OCI-LY3 (cell line): ENCODE results near the gene PROCR.

Source experiments
- H2AFZ ChIP-seq: fragments of 200-600, 300-600 bp; shearing (Covaris generic); 2 replicates; pipeline ENCODE4 v1.6.0; 2014; ENCODE audit warnings: antibody characterized with exemption, low read depth, low read length
- H3K27ac ChIP-seq: fragments of 200-600, 300-600 bp; sonication (generic); 2 replicates; pipeline ENCODE4 v1.5.1; 2014; ENCODE audit warnings: mild to moderate bottlenecking, low read length, moderate library complexity, mixed read lengths
- H3K27me3 ChIP-seq: fragments of 200-600, 300-600 bp; sonication (generic); 2 replicates; pipeline ENCODE4 v1.6.1; 2014; ENCODE audit warnings: low read depth, low read length, mixed read lengths
- H3K36me3 ChIP-seq: fragments of 200-600, 300-600 bp; sonication (generic); replicated peaks from 2 replicates; pipeline ENCODE3; 2014; ENCODE audit warnings: low read depth, low read length, mixed read lengths
- H3K4me1 ChIP-seq: fragments of 300-600, 200-600 bp; sonication (generic); 2 replicates; pipeline ENCODE4 v1.6.1; 2014; ENCODE audit warnings: low read length, mixed read lengths
- H3K4me2 ChIP-seq: fragments of 200-600, 300-600 bp; sonication (generic); 2 replicates; pipeline ENCODE4 v1.6.1; 2014; ENCODE audit warnings: low read length, mixed read lengths
- H3K4me3 ChIP-seq: fragments of 300-600, 200-600 bp; sonication (generic); 2 replicates; pipeline ENCODE4 v1.5.1; 2014; ENCODE audit warnings: antibody characterized with exemption, mild to moderate bottlenecking, low read length, moderate library complexity
- H3K79me2 ChIP-seq: fragments of 300-600, 200-600 bp; shearing (Covaris generic); 2 replicates; pipeline ENCODE4 v1.6.1; 2014; ENCODE audit warnings: mild to moderate bottlenecking, low read length, mixed read lengths
- H3K9ac ChIP-seq: fragments of 300-600, 200-600 bp; shearing (Covaris generic); 2 replicates; pipeline ENCODE4 v1.6.0; 2014; ENCODE audit warnings: mild to moderate bottlenecking, low read length, moderate library complexity
- H3K9me3 ChIP-seq: fragments of 200-600, 300-600 bp; shearing (Covaris generic); 2 replicates; pipeline ENCODE4 v1.6.1; 2014; ENCODE audit warnings: low read length, mixed read lengths; ENCODE audit not compliant: insufficient read depth
- H4K20me1 ChIP-seq: fragments of 200-600, 300-600 bp; sonication (generic); 2 replicates; pipeline ENCODE4 v1.6.1; 2016; ENCODE audit warnings: low read length, mixed read lengths; ENCODE audit not compliant: insufficient read depth
- CTCF ChIP-seq: fragments of 200-600, 300-600 bp; sonication (generic); IDR thresholded peaks from 2 replicates; pipeline ENCODE4 v1.5.1; 2014; ENCODE audit warnings: antibody characterized with exemption, low read length, low read depth
- EZH2phosphoT487 ChIP-seq: fragments of 200-600 bp; shearing (Covaris generic); IDR thresholded peaks from 2 replicates; pipeline ENCODE4 v1.6.1; 2018; ENCODE audit warnings: antibody characterized with exemption, mixed run types, low read depth

PROCR gene

DNA sequence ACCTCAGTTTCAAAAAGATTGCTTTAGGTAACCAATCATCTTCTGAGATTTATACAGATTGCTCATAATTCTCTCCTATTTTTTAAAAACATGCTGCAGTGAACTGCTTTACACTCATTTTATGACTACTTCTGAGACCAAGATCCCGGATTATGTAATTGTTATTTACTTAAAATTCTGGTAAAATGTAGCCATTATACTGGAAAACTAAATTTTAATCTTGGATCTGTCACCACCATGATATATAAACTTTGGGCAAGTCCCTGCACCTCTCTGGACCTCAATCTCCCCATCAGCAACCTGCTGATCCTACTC is 477 bp upstream of the PROCR start:
- H3K4me2 ChIP-seq, result peak overlapping the region; percentile 75
- H3K27me3 ChIP-seq, result no peaks in the 10 kb centered on the region
- peak overlapping the region; percentile 9; the same call in 1 of the 2 replicates for H3K9ac ChIP-seq
- TF ChIP-seq EZH2phosphoT487 (no peak), CTCF (no peak)
- peak overlapping the region; percentile 92 for H2AFZ ChIP-seq
- no peaks in the 10 kb centered on the region for H3K9me3 ChIP-seq
- no peaks in the 10 kb centered on the region for H4K20me1 ChIP-seq
- peaks cover 9% of the 10 kb centered on the region; the same call in 1 of the 2 replicates for H3K4me1 ChIP-seq
- H3K4me3 ChIP-seq, result peak overlapping the region; percentile 68
- no peaks in the 10 kb centered on the region for H3K36me3 ChIP-seq
- H3K27ac ChIP-seq, result no peak overlapping the region
- H3K79me2 ChIP-seq, result no peaks in the 10 kb centered on the region

GRCh38 chr20:35172434-35172806 is 548 bp downstream of the PROCR start:
- Histone ChIP-seq H3K4me3 (peak overlapping the region; percentile 68; the same call in 1 of the 2 replicates), H4K20me1 (no peaks in the 10 kb centered on the region), H3K27ac (no peak overlapping the region), H2AFZ (0 out of 2 replicates have a peak overlapping the region, but pooled peaks have one; percentile 92), H3K9ac (peak overlapping the region; percentile 9; the same call in 1 of the 2 replicates), H3K79me2 (no peaks in the 10 kb centered on the region), H3K4me1 (peaks cover 9% of the 10 kb centered on the region; the same call in 1 of the 2 replicates), H3K27me3 (no peaks in the 10 kb centered on the region), H3K36me3 (no peaks in the 10 kb centered on the region), H3K9me3 (no peaks in the 10 kb centered on the region), H3K4me2 (peak overlapping the region; percentile 75)
- TF ChIP-seq CTCF (no peak), EZH2phosphoT487 (no peak)

- Histone ChIP-seq H4K20me1 (no peaks in the 10 kb centered on the region), H3K27ac (no peak overlapping the region), H3K4me3 (no peak overlapping the region), H3K9ac (no peak overlapping the region), H2AFZ (no peak overlapping the region), H3K79me2 (no peaks in the 10 kb centered on the region), H3K4me2 (no peak overlapping the region), H3K9me3 (no peaks in the 10 kb centered on the region), H3K27me3 (no peaks in the 10 kb centered on the region), H3K4me1 (peaks cover 9% of the 10 kb centered on the region; the same call in 1 of the 2 replicates), H3K36me3 (no peaks in the 10 kb centered on the region)
- TF ChIP-seq CTCF (no peak), EZH2phosphoT487 (no peak)
Observed at GRCh38 chr20:35173576-35174192, 1.8 kb downstream of the PROCR start.

DNA sequence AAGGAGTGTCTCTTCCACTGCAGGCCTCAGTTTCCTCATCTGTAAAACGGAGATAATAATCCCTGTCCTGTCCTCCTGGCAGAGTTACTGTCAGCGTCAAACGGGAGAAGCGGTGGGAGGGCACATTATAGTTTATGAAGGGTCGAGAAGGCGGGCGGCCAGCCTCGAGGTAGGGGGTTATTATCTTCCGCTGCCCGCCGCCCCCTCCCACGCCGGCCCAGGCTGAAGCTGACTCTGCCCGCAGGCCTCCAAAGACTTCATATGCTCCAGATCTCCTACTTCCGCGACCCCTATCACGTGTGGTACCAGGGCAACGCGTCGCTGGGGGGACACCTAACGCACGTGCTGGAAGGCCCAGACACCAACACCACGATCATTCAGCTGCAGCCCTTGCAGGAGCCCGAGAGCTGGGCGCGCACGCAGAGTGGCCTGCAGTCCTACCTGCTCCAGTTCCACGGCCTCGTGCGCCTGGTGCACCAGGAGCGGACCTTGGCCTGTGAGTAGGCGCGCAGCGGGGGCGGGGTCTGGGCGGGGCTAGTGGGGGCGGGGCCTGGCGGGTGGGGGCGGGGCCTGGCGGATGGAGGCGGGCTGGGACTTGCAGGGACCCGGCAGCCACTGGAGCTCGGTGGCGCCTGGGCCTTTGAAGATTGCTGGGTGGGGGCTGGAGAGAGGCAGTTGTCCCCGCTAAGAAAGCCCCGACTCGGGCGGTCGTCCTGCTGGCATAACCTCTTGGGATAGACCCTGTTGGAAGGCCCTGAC is 2.8 kb downstream of the PROCR start:
- Histone ChIP-seq H3K36me3 (no peaks in the 10 kb centered on the region), H3K79me2 (no peaks in the 10 kb centered on the region), H3K9ac (no peak overlapping the region), H3K4me3 (no peak overlapping the region), H3K27ac (no peak overlapping the region), H3K9me3 (no peaks in the 10 kb centered on the region), H4K20me1 (no peaks in the 10 kb centered on the region), H3K27me3 (no peaks in the 10 kb centered on the region), H3K4me1 (peaks cover 9% of the 10 kb centered on the region; the same call in 1 of the 2 replicates), H3K4me2 (no peak overlapping the region), H2AFZ (no peak overlapping the region)
- no peak for TF ChIP-seq CTCF
- TF ChIP-seq EZH2phosphoT487, result no peak
